Keratinocyte (primary cell): Measurements from ENCODE around the gene VCL. TPM values are rescaled to one million over a fixed set of nuclear protein-coding genes. Genes with fewer than 3 reads are reported as not detected.
"Not testable (repeated sequence)": the region's sequence is repeated elsewhere in the genome, so short reads cannot be mapped to it uniquely, and the experiment has no call there.

Experiments used
- DNase-seq: peaks from one replicate; pipeline ENCODE4 v3.0.0-alpha.2; 2011; ENCODE audit warnings: low read depth, missing footprints, low spot score
- FAIRE-seq: peaks from 2 replicates; lab custom pipeline; 2011; peaks lifted over from hg19 to GRCh38; lab: Jason Lieb, UNC
- H2AFZ ChIP-seq: 2 replicates; pipeline ENCODE4 v1.6.0; 2012; ENCODE audit warnings: low read length, control low read depth, inconsistent platforms; ENCODE audit not compliant: control insufficient read depth
- H3K27ac ChIP-seq: 2 replicates; pipeline ENCODE4 v1.5.1; 2011; ENCODE audit warnings: low read length; ENCODE audit not compliant: control insufficient read depth, insufficient read depth
- H3K27me3 ChIP-seq: 3 replicates; pipeline ENCODE4 v1.6.0; 2011; ENCODE audit warnings: low read length; ENCODE audit not compliant: control insufficient read depth, insufficient read depth; ENCODE audit errors: extremely low read depth
- H3K36me3 ChIP-seq, 2 experiments: 2 replicates in 1 of 2; 3 replicates in 1 of 2; pipeline ENCODE4 v1.5.1; 2011; ENCODE audit warnings: low read length in 2 of 2, mild to moderate bottlenecking in 1 of 2; ENCODE audit not compliant: control insufficient read depth in 2 of 2, insufficient read depth in 2 of 2; ENCODE audit errors: extremely low read depth in 1 of 2
- H3K4me1 ChIP-seq: 3 replicates; pipeline ENCODE4 v1.5.1; 2011; ENCODE audit warnings: low read length; ENCODE audit not compliant: control insufficient read depth, insufficient read depth; ENCODE audit errors: extremely low read depth
- H3K4me2 ChIP-seq: 3 replicates; pipeline ENCODE4 v1.6.0; 2011; ENCODE audit warnings: low read depth, low read length; ENCODE audit not compliant: control insufficient read depth, insufficient read depth; ENCODE audit errors: extremely low read depth
- H3K4me3 ChIP-seq, 3 experiments: fragments of 200-600 bp in 1 of 3; sonication (generic) in 1 of 3; 2 replicates in 2 of 3; 3 replicates in 1 of 3; pipeline ENCODE4 v1.5.1; 2011 to 2016; ENCODE audit warnings: low read length in 3 of 3, mild to moderate bottlenecking in 3 of 3, control low read depth in 2 of 3, inconsistent platforms in 1 of 3, low read depth in 1 of 3, mixed read lengths in 1 of 3, mixed run types in 1 of 3, moderate library complexity in 1 of 3; ENCODE audit not compliant: control insufficient read depth in 2 of 3, insufficient read depth in 2 of 3; ENCODE audit errors: extremely low read depth in 1 of 3
- H3K79me2 ChIP-seq: 2 replicates; pipeline ENCODE4 v1.6.0; 2012; ENCODE audit warnings: low read length; ENCODE audit not compliant: control insufficient read depth, insufficient read depth
- H3K9ac ChIP-seq: 3 replicates; pipeline ENCODE4 v1.6.0; 2011; ENCODE audit warnings: low read length; ENCODE audit not compliant: control insufficient read depth, insufficient read depth; ENCODE audit errors: extremely low read depth
- H3K9me1 ChIP-seq: 3 replicates; pipeline ENCODE4 v1.6.0; 2011; ENCODE audit warnings: low read length; ENCODE audit not compliant: control insufficient read depth, insufficient read depth; ENCODE audit errors: extremely low read depth
- H3K9me3 ChIP-seq: 2 replicates; pipeline ENCODE4 v1.5.1; 2012; ENCODE audit warnings: low read depth, low read length; ENCODE audit not compliant: control insufficient read depth
- H4K20me1 ChIP-seq: 3 replicates; pipeline ENCODE4 v1.6.0; 2011; ENCODE audit warnings: low read length; ENCODE audit not compliant: control insufficient read depth, insufficient read depth; ENCODE audit errors: extremely low read depth
- CTCF ChIP-seq, 3 experiments: IDR thresholded peaks in 1 of 3; conservative IDR thresholded peaks in 1 of 3; optimal IDR thresholded peaks in 1 of 3; 2 replicates in 2 of 3; 3 replicates in 1 of 3; pipeline versions ENCODE3 to v1.5.1; 2011; ENCODE audit warnings: low read length in 3 of 3, mild to moderate bottlenecking in 3 of 3, moderate library complexity in 2 of 3, control low read depth in 1 of 3, inconsistent platforms in 1 of 3; ENCODE audit not compliant: insufficient read depth in 2 of 3; ENCODE audit errors: extremely low read depth in 1 of 3
- EZH2 ChIP-seq: IDR thresholded peaks from one replicate; pipeline ENCODE4 v1.6.1; 2012; ENCODE audit warnings: inconsistent platforms, mild to moderate bottlenecking, low read length, moderate library complexity
- dilution Hi-C: fragments of 300-500 bp; cut with MboI; formaldehyde crosslinking; loops from one replicate; pipeline ENCODE4 v1.7.0; 2020; ENCODE audit warnings: low sequenced_read_pairs; ENCODE audit not compliant: extremely low pct_ligation_motif_present
- polyA plus RNA-seq, 5 experiments: library from polyadenylated mRNA; depleted of rRNA in 3 of 5; stranded (reverse) in 3 of 5; stranded (forward) in 1 of 5; unstranded in 1 of 5; fragments of >200 nt; gene quantifications; 1 replicate in 1 of 5; 2 replicates in 3 of 5; 3 replicates in 1 of 5; pipeline versions ENCODE4 v1.2.1 to v1.2.3, GENCODE V29; 2011 to 2012; ENCODE audit warnings: missing spikeins in 2 of 5, low read depth in 1 of 5, low replicate concordance in 1 of 5

VCL gene
- polyA plus RNA-seq, 1 donor (not counting 4 experiments of a cell fraction or from before 2014, with no cell fraction given): 102 TPM

DNA sequence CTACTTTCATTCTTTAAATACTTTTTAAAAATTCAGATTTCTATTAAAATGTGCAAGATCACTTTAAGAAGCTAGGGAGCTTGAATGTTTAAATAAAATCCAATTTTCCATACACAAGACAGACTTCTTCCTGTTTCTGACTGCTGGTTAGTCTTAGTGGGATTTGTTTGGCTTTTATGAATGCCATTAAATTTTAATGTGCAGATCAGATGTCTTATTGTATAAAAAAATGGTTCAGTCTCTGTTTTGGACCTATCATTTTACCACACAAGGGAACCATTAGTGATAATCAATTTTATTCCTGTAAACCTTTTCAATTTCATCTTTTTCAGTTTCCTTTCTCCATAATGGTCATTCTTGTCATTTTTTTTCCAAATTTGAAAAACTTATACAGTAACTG, 63.2 kb downstream of the VCL start:
- no peak overlapping the region for H3K4me2 ChIP-seq
- dilution Hi-C loops: no loop called here
- no peak overlapping the region for H3K4me3 ChIP-seq
- TF ChIP-seq EZH2: no peak
- no peak for TF ChIP-seq CTCF (optimal IDR thresholded peaks at IDR 0.05 in 1 of 3, IDR thresholded peaks at IDR 0.05 in 1 of 3, conservative IDR thresholded peaks at IDR 0.05 in 1 of 3; ENCODE audit: extremely low read depth in 1 of 3, insufficient read depth in 2 of 3, low read length in 3 of 3)
- no peak overlapping the region for H2AFZ ChIP-seq
- FAIRE-seq (no peak), DNase-seq (no peak)
- peaks cover 4% of the 10 kb centered on the region for H3K9me1 ChIP-seq
- no peaks in the 10 kb centered on the region for H3K27me3 ChIP-seq
- H3K9ac ChIP-seq: no peak overlapping the region
- H4K20me1 ChIP-seq: no peaks in the 10 kb centered on the region
- H3K27ac ChIP-seq: no peak overlapping the region
- H3K9me3 ChIP-seq: no peaks in the 10 kb centered on the region
- peaks cover 78% of the 10 kb centered on the region for H3K79me2 ChIP-seq
- peaks cover 5 to 12% of the 10 kb centered on the region in 2 experiments for H3K36me3 ChIP-seq
- H3K4me1 ChIP-seq: peaks cover 14% of the 10 kb centered on the region

DNA sequence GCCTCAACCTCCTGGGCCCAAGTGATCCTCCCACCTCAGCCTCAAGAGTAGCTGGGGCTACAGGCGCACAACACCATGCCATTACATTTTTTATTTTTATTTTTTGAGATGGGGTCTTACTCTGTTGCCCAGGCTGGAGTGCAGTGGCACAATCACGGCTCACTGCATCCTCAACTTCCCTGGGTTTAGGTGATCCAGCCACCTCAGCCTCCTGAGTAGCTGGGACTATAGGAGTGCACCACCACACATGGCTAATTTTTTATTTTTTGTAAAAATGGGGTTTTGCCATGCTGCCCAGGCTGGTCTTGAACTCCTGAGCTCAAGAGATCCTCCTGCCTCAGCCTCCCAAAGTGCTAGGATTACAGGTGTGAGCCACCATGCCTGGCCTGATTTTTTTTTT, 64.1 kb downstream of the VCL start:
- H3K27ac ChIP-seq, H3K4me1 ChIP-seq, H3K9me3 ChIP-seq, H2AFZ ChIP-seq, FAIRE-seq, H4K20me1 ChIP-seq, H3K4me2 ChIP-seq, dilution Hi-C loops, H3K4me3 ChIP-seq, H3K27me3 ChIP-seq, H3K9me1 ChIP-seq, DNase-seq, H3K9ac ChIP-seq: not testable (repeated sequence)
- Histone ChIP-seq H3K79me2 (peaks cover 72% of the 10 kb centered on the region), H3K36me3 (peaks cover 5 to 12% of the 10 kb centered on the region in 2 experiments)

GRCh38 chr10:74063256-74063655, 65.3 kb downstream of the VCL start:
- H3K4me1 ChIP-seq: peaks cover 7% of the 10 kb centered on the region
- no peaks in the 10 kb centered on the region for H3K9me3 ChIP-seq
- H3K27ac ChIP-seq: no peak overlapping the region
- no peaks in the 10 kb centered on the region for H4K20me1 ChIP-seq
- H2AFZ ChIP-seq: no peak overlapping the region
- DNase-seq (no peak), FAIRE-seq (no peak)
- dilution Hi-C loops: no loop called here
- H3K4me3 ChIP-seq: no peak overlapping the region
- no peaks in the 10 kb centered on the region for H3K27me3 ChIP-seq
- no peak overlapping the region for H3K4me2 ChIP-seq
- H3K79me2 ChIP-seq: peaks cover 69% of the 10 kb centered on the region
- H3K9ac ChIP-seq: no peak overlapping the region
- no peak for TF ChIP-seq EZH2
- TF ChIP-seq CTCF (optimal IDR thresholded peaks at IDR 0.05 in 1 of 3, IDR thresholded peaks at IDR 0.05 in 1 of 3, conservative IDR thresholded peaks at IDR 0.05 in 1 of 3; ENCODE audit: extremely low read depth in 1 of 3, insufficient read depth in 2 of 3, low read length in 3 of 3): no peak
- H3K9me1 ChIP-seq: peaks cover 7% of the 10 kb centered on the region
- peaks cover 5 to 12% of the 10 kb centered on the region in 2 experiments for H3K36me3 ChIP-seq
